Naive thymus-derived CD4-positive, alpha-beta T cell (primary cell): ENCODE results near the gene CCDC93. TPM values are rescaled to one million over a fixed set of nuclear protein-coding genes. Genes with fewer than 3 reads are reported as not detected.
A peak's percentile ranks its signal among the peaks of the same experiment; 100 is the strongest.

Experiments used
- ATAC-seq: fragments of 150-1000 bp; cut with Tn5 transposase; 2 replicates; pipeline ENCODE4 v1.10.0; 2021; ENCODE audit warnings: mild to moderate bottlenecking, moderate library complexity
- CTCF ChIA-PET: fragments of 350-600 bp; sonication (Branson Sonifier 250); formaldehyde crosslinking; loops from one replicate; lab custom pipeline; 2021; ENCODE audit warnings: antibody characterized with exemption; lab: Charles Lee
- POLR2A ChIA-PET: fragments of 350-600 bp; sonication (Branson Sonifier 250); formaldehyde crosslinking; loops from one replicate; lab custom pipeline; 2021; ENCODE audit warnings: antibody characterized with exemption, inconsistent platforms; lab: Charles Lee
- DNase-seq, 9 donors: peaks; one replicate each; pipeline versions ENCODE4 v3.0.0 to v3.0.0-alpha.2; 2020 to 2022; ENCODE audit warnings: mixed read lengths in 1 of 9
- H3K27ac ChIP-seq: one replicate; pipeline ENCODE4 v1.7.0; 2013; ENCODE audit warnings: mild to moderate bottlenecking, low read depth, low read length, moderate library complexity
- H3K27me3 ChIP-seq, 2 donors: one replicate each; pipeline ENCODE4 v1.7.0; 2013; ENCODE audit warnings: low read length in 2 of 2, mild to moderate bottlenecking in 2 of 2, moderate library complexity in 2 of 2; ENCODE audit not compliant: control insufficient read depth in 2 of 2, insufficient read depth in 2 of 2
- H3K36me3 ChIP-seq, 3 experiments: 1 replicate in 2 of 3; 2 replicates in 1 of 3; pipeline ENCODE4 v1.7.0; 2013; ENCODE audit warnings: low read length in 3 of 3, mild to moderate bottlenecking in 3 of 3, moderate library complexity in 1 of 3; ENCODE audit not compliant: insufficient read depth in 3 of 3, control insufficient read depth in 2 of 3
- H3K4me1 ChIP-seq, 2 donors: one replicate each; pipeline ENCODE4 v1.7.0; 2013; ENCODE audit warnings: low read length in 2 of 2, mild to moderate bottlenecking in 2 of 2, moderate library complexity in 1 of 2; ENCODE audit not compliant: control insufficient read depth in 2 of 2, insufficient read depth in 2 of 2
- H3K4me3 ChIP-seq: 2 replicates; pipeline ENCODE4 v1.7.0; 2013; ENCODE audit warnings: mild to moderate bottlenecking, low read length
- H3K9me3 ChIP-seq, 3 experiments: 1 replicate in 2 of 3; 2 replicates in 1 of 3; pipeline ENCODE4 v1.7.0; 2013; ENCODE audit warnings: low read length in 3 of 3; ENCODE audit not compliant: control insufficient read depth in 2 of 3
- H3K27ac Mint-ChIP-seq, 9 donors: one replicate each; pipeline ENCODE4 v1.8.0; 2020 to 2022; ENCODE audit warnings: mixed read lengths in 9 of 9, mild to moderate bottlenecking in 8 of 9, moderate library complexity in 5 of 9, inconsistent platforms in 2 of 9
- H3K27me3 Mint-ChIP-seq, 5 donors: one replicate each; pipeline ENCODE4 v1.8.0; 2021 to 2022; ENCODE audit warnings: mixed read lengths in 5 of 5, mild to moderate bottlenecking in 1 of 5
- H3K36me3 Mint-ChIP-seq, 5 donors: one replicate each; pipeline ENCODE4 v1.8.0; 2020 to 2022; ENCODE audit warnings: mixed read lengths in 5 of 5, mild to moderate bottlenecking in 3 of 5, inconsistent platforms in 1 of 5
- H3K4me1 Mint-ChIP-seq, 7 donors: one replicate each; pipeline ENCODE4 v1.8.0; 2020 to 2022; ENCODE audit warnings: mixed read lengths in 7 of 7, mild to moderate bottlenecking in 3 of 7, inconsistent platforms in 1 of 7
- H3K4me3 Mint-ChIP-seq, 10 donors: one replicate each; pipeline ENCODE4 v1.8.0; 2020 to 2022; ENCODE audit warnings: mild to moderate bottlenecking in 10 of 10, mixed read lengths in 10 of 10, moderate library complexity in 6 of 10, inconsistent platforms in 2 of 10
- H3K9me3 Mint-ChIP-seq, 11 donors: one replicate each; pipeline ENCODE4 v1.8.0; 2020 to 2022; ENCODE audit warnings: mixed read lengths in 11 of 11, mild to moderate bottlenecking in 4 of 11, inconsistent platforms in 1 of 11, moderate library complexity in 1 of 11
- intact Hi-C, 2 donors: fragments of 100-400 bp; cut with micrococcal nuclease; formaldehyde crosslinking; loops; one replicate each; pipeline ENCODE4 v1.15.1; 2023
- polyA plus RNA-seq, 2 donors: library from polyadenylated mRNA; unstranded; fragments of 300-500 nt; fragmentation: Illumina TruSeq; gene quantifications; one replicate each; pipeline ENCODE4 v1.2.3, GENCODE V29; 2021
- total RNA-seq, 6 experiments: library from RNA in 5 of 6; stranded (reverse) in 5 of 6; gene quantifications; 1 replicate in 5 of 6; 2 replicates in 1 of 6; pipeline ENCODE4 v1.2.3 and lab custom pipeline; 2021 to 2026

The CCDC93 gene
- total and polyA plus RNA-seq, 7 experiments from 2014 or later = 5.9 to 73.9 (median 47.9) TPM

DNA sequence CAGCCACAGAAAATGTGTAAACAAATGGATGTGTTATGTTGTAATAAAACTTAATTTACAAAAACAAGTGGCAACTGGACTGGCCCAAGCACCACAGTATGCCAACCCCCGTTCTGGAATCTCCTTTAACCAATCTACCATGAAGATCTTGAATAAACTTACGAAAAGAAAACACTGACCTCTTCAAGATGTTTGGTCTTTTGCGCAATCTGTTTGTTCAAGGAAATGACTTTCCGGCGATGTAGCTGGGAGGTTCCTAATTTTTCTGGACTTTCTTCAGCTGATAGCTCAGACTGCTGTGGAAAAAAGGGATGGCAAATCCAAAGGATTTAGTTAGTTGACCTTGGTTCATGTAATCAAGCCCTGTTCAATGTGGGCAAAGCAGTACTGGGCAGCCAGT lies 55.7 kb downstream of the CCDC93 start:
- ChIA-PET CTCF (no interaction called here), POLR2A (no interaction called here)
- H3K4me3 Mint-ChIP-seq = no peak overlapping the region
- no peak for ATAC-seq
- Histone ChIP-seq H3K9me3 (no peaks in the 10 kb centered on the region), H3K27me3 (no peaks in the 10 kb centered on the region), H3K36me3 (peaks cover 9 to 81% (median 16%) of the 10 kb centered on the region in 3 experiments), H3K27ac (no peak overlapping the region), H3K4me1 (no peaks in the 10 kb centered on the region), H3K4me3 (no peak overlapping the region)
- no peaks in the 10 kb centered on the region for H3K4me1 Mint-ChIP-seq
- DNase-seq = no peak
- H3K36me3 Mint-ChIP-seq = peaks cover 23 to 69% (median 37%) of the 10 kb centered on the region in 5 donors
- no peaks in the 10 kb centered on the region for H3K9me3 Mint-ChIP-seq
- intact Hi-C loops = loop anchor here in 1 of 2 donors (10.0 kb wide), 1 partner anchor 143 kb away; the partner anchor contains the start of gene DDX18
- no peaks in the 10 kb centered on the region for H3K27me3 Mint-ChIP-seq
- no peak overlapping the region for H3K27ac Mint-ChIP-seq

DNA sequence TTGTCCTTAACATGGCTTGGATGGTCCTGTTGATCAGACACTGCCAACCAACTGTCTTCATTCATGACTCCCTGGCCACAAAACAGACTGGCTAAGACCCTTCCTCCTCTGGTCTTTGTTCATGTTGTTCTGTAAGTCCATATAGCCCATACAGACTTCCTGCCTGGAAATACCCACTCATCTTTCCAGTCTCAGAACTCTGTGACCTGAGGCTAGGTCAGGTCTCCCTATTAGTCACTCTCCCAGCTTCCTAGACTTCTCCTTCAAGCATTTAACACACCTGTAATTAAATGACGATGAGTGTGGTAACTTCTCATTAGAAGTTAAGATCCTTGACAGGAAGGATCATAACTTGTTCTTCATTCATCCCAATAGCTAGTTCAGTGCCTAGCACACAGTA lies 56.3 kb downstream of the CCDC93 start:
- ATAC-seq (no peak), DNase-seq (no peak)
- ChIA-PET CTCF (no interaction called here), POLR2A (no interaction called here)
- intact Hi-C loops = loop anchor here (2.0 to 10.0 kb wide), 2 partner anchors 45 to 143 kb away; partner anchors contain the start of gene DDX18 (in 1 of the 2)
- peaks cover 9 to 81% (median 16%) of the 10 kb centered on the region in 3 experiments for H3K36me3 ChIP-seq
- no peak overlapping the region for H3K4me3 ChIP-seq
- H3K9me3 ChIP-seq = no peaks in the 10 kb centered on the region
- Mint-ChIP-seq H3K27ac (peak overlapping the region in 1 of 9 donors; percentile 43), H3K27me3 (no peaks in the 10 kb centered on the region), H3K9me3 (no peaks in the 10 kb centered on the region), H3K36me3 (peaks cover 23 to 68% (median 40%) of the 10 kb centered on the region in 5 donors), H3K4me3 (no peak overlapping the region), H3K4me1 (no peaks in the 10 kb centered on the region)
- no peaks in the 10 kb centered on the region for H3K4me1 ChIP-seq
- no peaks in the 10 kb centered on the region for H3K27me3 ChIP-seq
- no peak overlapping the region for H3K27ac ChIP-seq

DNA sequence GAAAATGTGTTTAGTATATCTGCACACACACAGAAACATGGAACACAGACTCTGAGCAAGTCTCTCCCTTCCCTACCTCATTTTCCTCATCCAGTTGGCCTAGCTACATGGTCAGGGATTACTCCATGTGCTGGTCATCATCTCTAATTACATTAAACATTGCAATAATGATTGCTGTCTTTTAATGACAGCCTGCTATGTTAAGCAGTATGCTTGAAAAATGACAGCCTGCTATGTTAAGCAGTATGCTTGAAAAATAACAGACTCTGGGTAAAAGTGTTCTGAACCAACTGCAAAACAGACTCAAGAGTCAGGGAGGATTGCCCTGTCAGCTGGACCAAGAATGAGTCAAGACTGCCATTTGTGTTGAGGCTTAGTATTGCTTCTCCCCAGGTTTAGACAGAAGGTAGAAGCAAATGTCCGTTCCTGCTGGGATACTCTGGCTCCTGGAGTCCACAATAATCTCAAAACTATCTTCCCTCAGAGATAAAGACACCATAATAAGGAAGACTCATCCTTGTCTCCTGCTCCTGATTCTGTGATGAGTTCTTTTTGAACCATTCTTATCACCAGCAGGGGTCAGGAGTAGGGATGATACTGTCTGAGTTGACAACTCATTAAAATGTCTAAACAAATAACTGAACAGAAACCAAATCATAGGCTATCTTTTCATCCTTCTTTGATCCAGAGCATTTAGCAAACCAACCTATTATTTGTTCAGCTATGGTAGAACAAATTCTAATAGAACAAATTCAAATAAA lies 57.7 kb downstream of the CCDC93 start:
- H3K36me3 Mint-ChIP-seq = peaks cover 29 to 82% (median 51%) of the 10 kb centered on the region in 5 donors
- no peaks in the 10 kb centered on the region for H3K9me3 Mint-ChIP-seq
- DNase-seq (no peak), ATAC-seq (no peak)
- H3K27me3 Mint-ChIP-seq = no peaks in the 10 kb centered on the region
- Histone ChIP-seq H3K27ac (no peak overlapping the region), H3K4me3 (no peak overlapping the region), H3K27me3 (no peaks in the 10 kb centered on the region), H3K4me1 (no peaks in the 10 kb centered on the region), H3K36me3 (peaks cover 11 to 89% (median 17%) of the 10 kb centered on the region in 3 experiments), H3K9me3 (no peaks in the 10 kb centered on the region)
- CTCF ChIA-PET = interaction anchor here (0.6 kb wide), 1 partner anchor 1477 kb away, joined by 3 read pairs; no protein-coding TSS in a partner anchor
- POLR2A ChIA-PET = no interaction called here
- no peak overlapping the region for H3K4me3 Mint-ChIP-seq
- intact Hi-C loops = loop anchor here (1.0 to 10.0 kb wide), 3 partner anchors 47 to 141 kb away; partner anchors contain the start of gene DDX18 (in 1 of the 2)
- peak overlapping the region in 2 of 9 donors; percentile 38 to 41 for H3K27ac Mint-ChIP-seq
- no peaks in the 10 kb centered on the region for H3K4me1 Mint-ChIP-seq

DNA sequence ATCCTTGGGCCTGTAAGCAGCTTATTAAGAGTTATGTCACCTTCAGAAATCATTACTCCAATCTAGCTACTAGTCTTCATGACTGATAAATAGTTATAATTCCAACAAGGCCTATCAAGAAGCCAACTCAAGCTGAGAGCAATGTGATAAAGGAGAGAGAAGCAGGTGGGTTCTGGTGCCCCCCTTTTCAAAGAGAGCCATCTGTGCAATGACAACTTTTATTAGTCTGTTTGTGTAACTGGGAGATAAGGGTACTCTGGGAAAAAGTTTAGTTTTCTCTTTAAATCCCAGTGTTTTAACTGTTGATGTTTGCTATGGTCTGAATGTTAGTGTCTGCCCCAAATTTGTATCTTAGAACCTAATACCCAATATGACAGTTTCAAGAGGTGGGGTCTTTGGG lies 60.6 kb downstream of the CCDC93 start:
- Mint-ChIP-seq H3K4me3 (no peak overlapping the region), H3K4me1 (peaks cover 0 to 6% (median 0%) of the 10 kb centered on the region in 7 donors), H3K9me3 (no peaks in the 10 kb centered on the region), H3K27me3 (no peaks in the 10 kb centered on the region), H3K27ac (peak overlapping the region in 2 of 9 donors; percentile 22 to 59), H3K36me3 (peaks cover 28 to 79% (median 58%) of the 10 kb centered on the region in 5 donors)
- POLR2A ChIA-PET = no interaction called here
- intact Hi-C loops = loop anchor here in 1 of 2 donors (10.0 kb wide), 1 partner anchor 138 kb away; the partner anchor contains the start of gene DDX18
- Histone ChIP-seq H3K27ac (no peak overlapping the region), H3K4me1 (no peaks in the 10 kb centered on the region), H3K4me3 (no peak overlapping the region), H3K9me3 (no peaks in the 10 kb centered on the region), H3K27me3 (no peaks in the 10 kb centered on the region), H3K36me3 (peaks cover 12 to 90% (median 17%) of the 10 kb centered on the region in 3 experiments)
- CTCF ChIA-PET = no interaction called here
- ATAC-seq (no peak), DNase-seq (no peak)

DNA sequence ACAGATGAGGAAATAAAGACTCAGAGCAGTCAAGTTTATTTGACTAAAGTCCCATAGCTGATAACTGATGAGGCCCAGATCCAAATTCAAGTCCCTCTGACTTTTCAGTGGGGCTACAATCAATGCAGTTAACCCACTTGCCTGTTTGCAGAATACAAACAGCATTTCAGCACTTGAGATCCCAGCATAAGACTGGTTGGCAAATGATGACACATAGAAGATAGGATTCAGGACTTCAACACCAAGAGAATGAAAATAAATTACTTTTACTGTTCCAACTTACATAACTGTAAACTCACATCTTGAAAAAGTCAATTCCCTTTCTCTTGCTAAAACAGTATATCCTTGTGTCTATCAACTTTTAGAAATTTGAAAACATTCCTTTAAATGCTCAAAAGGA lies 61.2 kb downstream of the CCDC93 start:
- no peaks in the 10 kb centered on the region for H3K9me3 Mint-ChIP-seq

DNA sequence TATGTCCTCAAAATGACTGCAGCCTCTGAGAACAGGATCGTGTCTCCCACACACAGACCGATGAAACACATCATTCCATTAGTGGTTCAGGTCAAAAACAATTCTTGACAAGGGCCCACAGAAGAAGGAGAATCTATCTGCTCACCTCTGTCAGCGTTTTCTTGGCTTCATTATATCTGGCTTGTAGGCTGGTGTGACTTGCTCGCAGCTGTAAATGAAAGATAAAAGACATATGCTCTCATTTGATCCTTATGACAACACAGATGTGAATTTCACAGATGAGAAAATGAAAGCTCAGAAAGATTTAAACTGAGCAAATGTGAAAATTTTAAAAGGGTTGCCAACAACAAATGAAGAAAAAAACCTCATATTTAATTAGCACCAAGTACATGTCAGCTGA lies 61.6 kb downstream of the CCDC93 start:
- intact Hi-C loops = loop anchor here in 1 of 2 donors (10.0 kb wide), 1 partner anchor 137 kb away; the partner anchor contains the start of gene DDX18
- no peaks in the 10 kb centered on the region for H3K27me3 Mint-ChIP-seq
- H3K9me3 ChIP-seq = no peaks in the 10 kb centered on the region
- peaks cover 20 to 76% (median 54%) of the 10 kb centered on the region in 5 donors for H3K36me3 Mint-ChIP-seq
- POLR2A ChIA-PET = no interaction called here
- H3K36me3 ChIP-seq = peaks cover 13 to 89% (median 18%) of the 10 kb centered on the region in 3 experiments
- CTCF ChIA-PET = no interaction called here
- H3K4me3 ChIP-seq = no peak overlapping the region
- no peak overlapping the region for H3K27ac ChIP-seq
- H3K27ac Mint-ChIP-seq = peak overlapping the region in 2 of 9 donors; percentile 12 to 46
- DNase-seq (no peak), ATAC-seq (no peak)
- no peaks in the 10 kb centered on the region for H3K4me1 ChIP-seq
- H3K4me3 Mint-ChIP-seq = no peak overlapping the region
- no peaks in the 10 kb centered on the region for H3K9me3 Mint-ChIP-seq
- H3K27me3 ChIP-seq = no peaks in the 10 kb centered on the region
- peaks cover 0 to 6% (median 0%) of the 10 kb centered on the region in 7 donors for H3K4me1 Mint-ChIP-seq

More for the DNA sequence above, 61.2 kb downstream of the CCDC93 start:
- intact Hi-C loops = loop anchor here in 1 of 2 donors (10.0 kb wide), 1 partner anchor 138 kb away; the partner anchor contains the start of gene DDX18
- Histone ChIP-seq H3K27me3 (no peaks in the 10 kb centered on the region), H3K4me1 (no peaks in the 10 kb centered on the region), H3K36me3 (peaks cover 16 to 90% (median 18%) of the 10 kb centered on the region in 3 experiments), H3K9me3 (no peaks in the 10 kb centered on the region), H3K27ac (no peak overlapping the region), H3K4me3 (no peak overlapping the region)
- Mint-ChIP-seq H3K27me3 (no peaks in the 10 kb centered on the region), H3K27ac (peak overlapping the region in 1 of 9 donors; percentile 12), H3K36me3 (peaks cover 23 to 78% (median 57%) of the 10 kb centered on the region in 5 donors), H3K4me3 (no peak overlapping the region), H3K4me1 (peaks cover 0 to 6% (median 0%) of the 10 kb centered on the region in 7 donors)
- CTCF ChIA-PET = no interaction called here
- ATAC-seq = no peak
- POLR2A ChIA-PET = no interaction called here
- no peak for DNase-seq
